ENCODE data around the gene RTP5.

DNA sequence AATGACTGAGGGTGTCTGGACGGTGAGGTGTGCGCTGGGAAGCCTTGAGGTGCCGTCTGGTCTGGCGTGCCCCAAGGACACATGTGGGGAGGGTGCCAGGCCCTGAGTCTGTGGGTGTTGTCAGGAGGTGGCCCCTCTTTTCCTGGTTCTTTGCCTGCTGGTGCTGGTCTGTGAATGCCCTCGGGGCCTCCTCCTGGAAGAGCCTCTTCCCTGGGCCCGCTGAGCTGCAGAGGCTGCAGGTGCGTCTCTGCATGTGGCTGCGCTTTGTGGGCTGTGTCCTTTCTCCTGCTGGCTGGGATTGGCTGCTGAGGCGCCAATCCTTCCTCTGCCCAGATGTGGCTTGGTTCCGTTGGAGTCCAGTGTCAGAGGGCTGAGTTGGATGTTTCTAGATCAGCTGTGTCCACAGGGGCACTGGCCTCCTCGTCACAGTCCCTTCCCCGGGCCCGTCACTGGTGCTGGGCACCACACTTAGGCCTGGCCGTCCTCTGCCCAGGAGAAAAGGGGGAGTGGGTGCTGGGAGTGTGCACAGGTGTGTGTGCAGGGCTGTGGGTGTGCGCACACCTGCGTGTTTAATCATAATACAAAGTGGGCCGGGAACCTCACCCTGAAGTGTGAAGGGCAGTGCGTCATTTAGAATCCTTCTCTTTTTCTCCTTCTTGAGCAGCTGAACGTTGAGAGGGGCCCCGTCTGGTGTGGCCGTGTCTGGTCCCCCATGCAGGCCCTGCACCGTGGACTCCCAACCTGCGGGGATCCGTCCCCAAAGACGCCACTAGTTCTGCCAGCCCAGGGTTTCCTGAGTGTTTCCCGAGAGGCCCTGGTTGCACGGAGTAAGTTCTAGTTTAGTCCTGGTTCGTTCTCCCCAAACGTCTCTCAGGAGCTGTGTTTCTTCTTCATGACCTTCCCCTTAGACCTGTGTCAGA lies 35.5 kb downstream of the RTP5 start:
- no peak for TF ChIP-seq POLR2A (IDR thresholded peaks at IDR 0.05)
- no peak for TF ChIP-seq EP300 (IDR thresholded peaks at IDR 0.05)
- TF ChIP-seq, protein P1, sequence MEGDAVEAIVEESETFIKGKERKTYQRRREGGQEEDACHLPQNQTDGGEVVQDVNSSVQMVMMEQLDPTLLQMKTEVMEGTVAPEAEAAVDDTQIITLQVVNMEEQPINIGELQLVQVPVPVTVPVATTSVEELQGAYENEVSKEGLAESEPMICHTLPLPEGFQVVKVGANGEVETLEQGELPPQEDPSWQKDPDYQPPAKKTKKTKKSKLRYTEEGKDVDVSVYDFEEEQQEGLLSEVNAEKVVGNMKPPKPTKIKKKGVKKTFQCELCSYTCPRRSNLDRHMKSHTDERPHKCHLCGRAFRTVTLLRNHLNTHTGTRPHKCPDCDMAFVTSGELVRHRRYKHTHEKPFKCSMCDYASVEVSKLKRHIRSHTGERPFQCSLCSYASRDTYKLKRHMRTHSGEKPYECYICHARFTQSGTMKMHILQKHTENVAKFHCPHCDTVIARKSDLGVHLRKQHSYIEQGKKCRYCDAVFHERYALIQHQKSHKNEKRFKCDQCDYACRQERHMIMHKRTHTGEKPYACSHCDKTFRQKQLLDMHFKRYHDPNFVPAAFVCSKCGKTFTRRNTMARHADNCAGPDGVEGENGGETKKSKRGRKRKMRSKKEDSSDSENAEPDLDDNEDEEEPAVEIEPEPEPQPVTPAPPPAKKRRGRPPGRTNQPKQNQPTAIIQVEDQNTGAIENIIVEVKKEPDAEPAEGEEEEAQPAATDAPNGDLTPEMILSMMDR (IDR thresholded peaks at IDR 0.05) = no peak
